Prostate gland (tissue), 2 donors: Measurements from ENCODE around the gene PNMT.

Source experiments
- CTCF ChIP-seq, 4 experiments: fragments of 200-600 bp in 2 of 4; fragments of 450-650 bp in 2 of 4; sonication (generic) in 2 of 4; IDR thresholded peaks; 1 replicate in 3 of 4; 2 replicates in 1 of 4; pipeline ENCODE4 v1.5.1; 2016 to 2019; ENCODE audit warnings: antibody characterized with exemption in 4 of 4, mild to moderate bottlenecking in 2 of 4, moderate library complexity in 2 of 4
- POLR2A ChIP-seq: fragments of 450-650 bp; IDR thresholded peaks from one replicate; pipeline ENCODE4 v1.6.1; 2016; ENCODE audit warnings: antibody characterized with exemption, mild to moderate bottlenecking
- POLR2AphosphoS5 ChIP-seq: sonication (generic); formaldehyde crosslinking; IDR thresholded peaks from one replicate; pipeline ENCODE4 v1.6.1; 2017; ENCODE audit warnings: antibody characterized with exemption

- TF ChIP-seq CTCF (IDR thresholded peaks at IDR 0.05) (peak in 2 of 4 experiments; percentile 46 to 68), POLR2AphosphoS5 (peak; percentile 42), POLR2A (no peak)
These were observed 36.7 kb downstream of the PNMT start for GRCh38 chr17:39704821-39705551.
